SW 1271 (cell line): Measurements from ENCODE around the gene B4GALT1.

Experiments
- DNase-seq, 2 experiments: peaks; one replicate each; lab custom pipeline; 2025; lab: John Stamatoyannopoulos, UW

Gene B4GALT1

GRCh38 chr9:33139421-33140228, 27.5 kb downstream of the B4GALT1 start:
- no peak for DNase-seq

- DNase-seq = no peak
Observed at GRCh38 chr9:33138768-33139167, 28.4 kb downstream of the B4GALT1 start.

GRCh38 chr9:33137781-33138264, 29.3 kb downstream of the B4GALT1 start:
- DNase-seq = no peak

GRCh38 chr9:33136721-33137670, 30.1 kb downstream of the B4GALT1 start:
- no peak for DNase-seq

- no peak for DNase-seq
Observed at GRCh38 chr9:33135470-33135958, 31.6 kb downstream of the B4GALT1 start.

GRCh38 chr9:33135031-33135461, 32.1 kb downstream of the B4GALT1 start:
- DNase-seq = no peak

- no peak for DNase-seq
Observed at GRCh38 chr9:33133186-33133585, 34.0 kb downstream of the B4GALT1 start.

GRCh38 chr9:33131790-33132772, 35.1 kb downstream of the B4GALT1 start:
- peak in 1 of 2 experiments; percentile 6 for DNase-seq

- no peak for DNase-seq
Observed at GRCh38 chr9:33130961-33131789, 36.0 kb downstream of the B4GALT1 start.

- DNase-seq = no peak
Observed at GRCh38 chr9:33129886-33130881, 37.0 kb downstream of the B4GALT1 start.

GRCh38 chr9:33129251-33129885, 37.8 kb downstream of the B4GALT1 start:
- no peak for DNase-seq

GRCh38 chr9:33128570-33128969, 38.6 kb downstream of the B4GALT1 start:
- DNase-seq = no peak

GRCh38 chr9:33127881-33128280, 39.3 kb downstream of the B4GALT1 start:
- DNase-seq = no peak

- DNase-seq = no peak
Observed at GRCh38 chr9:33125871-33126823, 41.0 kb downstream of the B4GALT1 start.

GRCh38 chr9:33125461-33125860, 41.7 kb downstream of the B4GALT1 start:
- no peak for DNase-seq

GRCh38 chr9:33124751-33125381, 42.3 kb downstream of the B4GALT1 start:
- DNase-seq = no peak

- DNase-seq = no peak
Observed at GRCh38 chr9:33124046-33124445, 43.1 kb downstream of the B4GALT1 start.
